ENCODE results near the gene KANK2.
"Not testable (repeated sequence)": the region's sequence is repeated elsewhere in the genome, so short reads cannot be mapped to it uniquely, and the experiment has no call there.

GRCh38 chr19:11140023-11140538, 57.3 kb downstream of the KANK2 start:
- not testable (repeated sequence) for TF ChIP-seq CTCF, POLR2A (IDR thresholded peaks at IDR 0.05)

Measured in adrenal gland (tissue), 5 donors.